Lower lobe of right lung (tissue), 2 donors: Measurements from ENCODE around the gene SLC26A6. TPM values are rescaled to one million over a fixed set of nuclear protein-coding genes. Genes with fewer than 3 reads are reported as not detected.

Experiments used
- ATAC-seq, 2 donors: fragments of 200-7000 bp; cut with Tn5 transposase; one replicate each; pipeline ENCODE4 v1.9.1; 2020 to 2022; ENCODE audit warnings: mild to moderate bottlenecking in 2 of 2, moderate library complexity in 2 of 2
- DNase-seq: peaks from one replicate; pipeline ENCODE4 v3.0.0-alpha.2; 2020
- H3K27ac ChIP-seq: fragments of 200-600 bp; one replicate; pipeline ENCODE4 v1.8.0; 2022
- H3K27me3 ChIP-seq: fragments of 200-600 bp; one replicate; pipeline ENCODE4 v1.8.0; 2022; ENCODE audit warnings: low read depth
- H3K36me3 ChIP-seq: fragments of 200-600 bp; one replicate; pipeline ENCODE4 v1.8.0; 2022; ENCODE audit warnings: mild to moderate bottlenecking
- H3K4me1 ChIP-seq: fragments of 200-600 bp; one replicate; pipeline ENCODE4 v1.8.0; 2022
- H3K4me3 ChIP-seq: fragments of 200-600 bp; one replicate; pipeline ENCODE4 v1.8.0; 2022; ENCODE audit warnings: mild to moderate bottlenecking
- H3K9me3 ChIP-seq: fragments of 200-600 bp; one replicate; pipeline ENCODE4 v1.8.0; 2022
- CTCF ChIP-seq: fragments of 200-600 bp; IDR thresholded peaks from one replicate; pipeline ENCODE4 v1.8.0; 2022; ENCODE audit warnings: antibody characterized with exemption, mild to moderate bottlenecking
- intact Hi-C: fragments of 100-400 bp; cut with DNase I; formaldehyde crosslinking; loops from one replicate; pipeline ENCODE4 v1.11.0; 2022
- total RNA-seq: library from RNA; stranded (reverse); fragmentation: NEBNext Ultra II Directional; extraction: Animal tissue kit (Norgen Biotek cat#: 25700); gene quantifications from one replicate; pipeline ENCODE4 v1.2.1, GENCODE V29; 2021
- donor health status: DM: no; HTN: yes; CAD: no; lungs with severe emphysema.

Gene SLC26A6
- total RNA-seq, 1 donor from 2014 or later: 20.8 TPM

- no peak overlapping the region for H3K4me3 ChIP-seq
- TF ChIP-seq CTCF: no peak
Measured at GRCh38 chr3:48599509-48600285, 35.6 kb downstream of the SLC26A6 start.

GRCh38 chr3:48599077-48599501, 36.2 kb downstream of the SLC26A6 start:
- peak overlapping the region; percentile 60 for H3K27ac ChIP-seq
- intact Hi-C loops: no loop called here

More at GRCh38 chr3:48599509-48600285, 35.6 kb downstream of the SLC26A6 start:
- ATAC-seq (no peak), DNase-seq (no peak)
- Histone ChIP-seq H3K27me3 (peaks cover 5% of the 10 kb centered on the region), H3K27ac (no peak overlapping the region), H3K4me1 (no peaks in the 10 kb centered on the region), H3K36me3 (peaks cover 73% of the 10 kb centered on the region), H3K9me3 (no peaks in the 10 kb centered on the region)
- intact Hi-C loops: no loop called here

GRCh38 chr3:48598323-48599076, 36.8 kb downstream of the SLC26A6 start:
- peaks cover 61% of the 10 kb centered on the region for H3K36me3 ChIP-seq
- H3K4me3 ChIP-seq: no peak overlapping the region
- DNase-seq (no peak), ATAC-seq (peak; percentile 6 to 13)
- intact Hi-C loops: no loop called here
- TF ChIP-seq CTCF: no peak
- peak overlapping the region; percentile 60 for H3K27ac ChIP-seq
- H3K4me1 ChIP-seq: no peaks in the 10 kb centered on the region
- peaks cover 16% of the 10 kb centered on the region for H3K27me3 ChIP-seq
- H3K9me3 ChIP-seq: no peaks in the 10 kb centered on the region

More at GRCh38 chr3:48599077-48599501, 36.2 kb downstream of the SLC26A6 start:
- no peak for TF ChIP-seq CTCF
- no peaks in the 10 kb centered on the region for H3K4me1 ChIP-seq
- H3K36me3 ChIP-seq: peaks cover 67% of the 10 kb centered on the region
- peaks cover 10% of the 10 kb centered on the region for H3K27me3 ChIP-seq
- no peak overlapping the region for H3K4me3 ChIP-seq
- H3K9me3 ChIP-seq: no peaks in the 10 kb centered on the region
- no peak for ATAC-seq
- DNase-seq: no peak

GRCh38 chr3:48597408-48597800, 37.9 kb downstream of the SLC26A6 start:
- Histone ChIP-seq H3K4me1 (no peaks in the 10 kb centered on the region), H3K27me3 (peaks cover 21% of the 10 kb centered on the region), H3K9me3 (no peaks in the 10 kb centered on the region), H3K4me3 (no peak overlapping the region), H3K36me3 (peaks cover 50% of the 10 kb centered on the region), H3K27ac (no peak overlapping the region)
- DNase-seq (no peak), ATAC-seq (no peak)
- no peak for TF ChIP-seq CTCF
- intact Hi-C loops: no loop called here

- no peak for ATAC-seq
- no peaks in the 10 kb centered on the region for H3K4me1 ChIP-seq
- intact Hi-C loops: no loop called here
- no peak overlapping the region for H3K4me3 ChIP-seq
- H3K9me3 ChIP-seq: no peaks in the 10 kb centered on the region
- peaks cover 23% of the 10 kb centered on the region for H3K27me3 ChIP-seq
- H3K27ac ChIP-seq: no peak overlapping the region
- DNase-seq: no peak
- H3K36me3 ChIP-seq: peaks cover 45% of the 10 kb centered on the region
- TF ChIP-seq CTCF: no peak
Measured at GRCh38 chr3:48596676-48597407, 38.4 kb downstream of the SLC26A6 start.
